Cardiac muscle cell (in vitro differentiated cells and primary cell): Measurements from ENCODE around the gene PDSS2. TPM values are rescaled to one million over a fixed set of nuclear protein-coding genes. Genes with fewer than 3 reads are reported as not detected.
"Not testable (repeated sequence)": the region's sequence is repeated elsewhere in the genome, so short reads cannot be mapped to it uniquely, and the experiment has no call there.

Source experiments
- DNase-seq, 2 donors: peaks; one replicate each; pipeline versions ENCODE4 v3.0.0 to v3.0.0-alpha.2; 2010 to 2017; ENCODE audit warnings: low read depth in 1 of 2, low spot score in 1 of 2
- H3K27ac ChIP-seq: fragments of 200-600 bp; sonication (generic); 2 replicates; pipeline ENCODE4 v1.5.1; 2016
- H3K27me3 ChIP-seq: fragments of 200-600 bp; sonication (generic); 2 replicates; pipeline ENCODE4 v1.6.0; 2016; ENCODE audit warnings: control low read depth
- H3K36me3 ChIP-seq: fragments of 200-600 bp; sonication (generic); 2 replicates; pipeline ENCODE4 v1.5.1; 2016; ENCODE audit warnings: control low read depth
- H3K4me1 ChIP-seq: fragments of 200-600 bp; sonication (generic); 2 replicates; pipeline ENCODE4 v1.8.1; 2017; ENCODE audit warnings: low read depth, mild to moderate bottlenecking, mixed run types
- H3K4me3 ChIP-seq: fragments of 200-600 bp; sonication (generic); 2 replicates; pipeline ENCODE4 v1.5.1; 2016; ENCODE audit warnings: mild to moderate bottlenecking
- H3K9me3 ChIP-seq: fragments of 200-600 bp; sonication (generic); 2 replicates; pipeline ENCODE4 v1.5.1; 2017; ENCODE audit warnings: low read depth, mild to moderate bottlenecking, control low read depth
- polyA plus RNA-seq: library from polyadenylated mRNA; unstranded; fragments of >200 nt; fragmentation: Nextera tagmentation; extraction: Ambion mirVana; gene quantifications from 2 replicates; pipeline ENCODE4 v1.2.1, GENCODE V29; 2016
- total RNA-seq: library from RNA; depleted of rRNA; stranded (reverse); fragments of >200 nt; gene quantifications from 2 replicates; pipeline ENCODE4 v1.2.3, GENCODE V29; 2016
- TF ChIP-seq, protein P1 (sequence below): IDR thresholded peaks from 2 replicates; pipeline ENCODE4 v1.5.1; 2012; ENCODE audit warnings: low read depth, mild to moderate bottlenecking, low read length

PDSS2 gene
- total and polyA plus RNA-seq, 2 experiments from 2014 or later, result 12.3 to 19.4 TPM

DNA sequence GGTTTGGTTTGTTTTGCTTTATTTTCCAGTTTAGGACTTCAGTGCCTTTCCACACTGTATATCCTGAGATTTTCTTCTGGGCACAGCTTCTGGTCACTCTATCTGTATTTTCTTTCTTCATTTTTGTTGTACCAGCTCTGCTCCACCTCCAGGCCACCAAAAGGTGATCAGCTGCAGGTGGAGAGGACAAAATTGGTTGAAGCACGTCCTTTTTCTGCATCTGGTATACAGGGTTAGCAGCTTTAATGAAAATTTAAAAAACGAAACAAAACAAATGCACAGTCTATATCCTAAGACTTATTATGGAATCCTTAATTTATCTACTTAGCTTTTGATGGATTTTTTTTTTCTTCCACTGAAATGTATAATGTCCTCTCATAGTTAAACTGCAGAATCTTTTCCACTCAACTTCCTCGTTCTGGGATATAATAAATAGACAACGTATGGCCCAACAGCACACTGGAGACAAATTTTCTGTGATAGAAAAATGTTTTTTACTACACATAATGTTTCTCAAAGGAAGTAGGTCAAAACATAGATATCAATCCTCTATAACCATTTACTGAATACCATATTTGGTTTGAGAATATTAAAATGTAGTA is 19.8 kb upstream of the PDSS2 start:
- TF ChIP-seq, protein P1, sequence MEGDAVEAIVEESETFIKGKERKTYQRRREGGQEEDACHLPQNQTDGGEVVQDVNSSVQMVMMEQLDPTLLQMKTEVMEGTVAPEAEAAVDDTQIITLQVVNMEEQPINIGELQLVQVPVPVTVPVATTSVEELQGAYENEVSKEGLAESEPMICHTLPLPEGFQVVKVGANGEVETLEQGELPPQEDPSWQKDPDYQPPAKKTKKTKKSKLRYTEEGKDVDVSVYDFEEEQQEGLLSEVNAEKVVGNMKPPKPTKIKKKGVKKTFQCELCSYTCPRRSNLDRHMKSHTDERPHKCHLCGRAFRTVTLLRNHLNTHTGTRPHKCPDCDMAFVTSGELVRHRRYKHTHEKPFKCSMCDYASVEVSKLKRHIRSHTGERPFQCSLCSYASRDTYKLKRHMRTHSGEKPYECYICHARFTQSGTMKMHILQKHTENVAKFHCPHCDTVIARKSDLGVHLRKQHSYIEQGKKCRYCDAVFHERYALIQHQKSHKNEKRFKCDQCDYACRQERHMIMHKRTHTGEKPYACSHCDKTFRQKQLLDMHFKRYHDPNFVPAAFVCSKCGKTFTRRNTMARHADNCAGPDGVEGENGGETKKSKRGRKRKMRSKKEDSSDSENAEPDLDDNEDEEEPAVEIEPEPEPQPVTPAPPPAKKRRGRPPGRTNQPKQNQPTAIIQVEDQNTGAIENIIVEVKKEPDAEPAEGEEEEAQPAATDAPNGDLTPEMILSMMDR, result no peak
- H3K4me1 ChIP-seq, result no peaks in the 10 kb centered on the region

DNA sequence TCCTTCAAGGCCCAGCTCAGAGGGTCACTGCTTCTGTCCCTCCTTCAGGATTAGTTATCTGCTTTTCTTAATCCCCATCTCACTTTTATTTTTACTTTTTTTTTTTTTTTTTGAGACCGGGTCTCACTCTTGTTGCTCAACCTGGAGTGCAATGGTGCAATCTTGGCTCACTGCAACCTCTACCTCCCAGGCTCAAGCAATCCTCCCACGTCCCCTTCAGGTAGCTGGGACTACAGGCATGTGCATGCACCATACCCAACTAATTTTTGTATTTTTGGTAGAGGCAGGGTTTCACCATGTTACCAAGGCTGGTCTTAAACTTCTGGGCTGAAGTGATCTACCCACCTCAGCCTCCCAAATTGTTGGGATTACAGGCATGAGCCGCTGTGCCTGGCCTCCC is 16.5 kb upstream of the PDSS2 start:
- not testable (repeated sequence) for H3K27ac ChIP-seq, H3K27me3 ChIP-seq, H3K9me3 ChIP-seq, DNase-seq, H3K4me3 ChIP-seq, H3K36me3 ChIP-seq, H3K4me1 ChIP-seq

More for the DNA sequence above, 19.8 kb upstream of the PDSS2 start:
- Histone ChIP-seq H3K36me3 (no peaks in the 10 kb centered on the region), H3K4me3 (no peak overlapping the region), H3K27ac (no peak overlapping the region), H3K9me3 (no peaks in the 10 kb centered on the region), H3K27me3 (no peaks in the 10 kb centered on the region)
- DNase-seq, result no peak

DNA sequence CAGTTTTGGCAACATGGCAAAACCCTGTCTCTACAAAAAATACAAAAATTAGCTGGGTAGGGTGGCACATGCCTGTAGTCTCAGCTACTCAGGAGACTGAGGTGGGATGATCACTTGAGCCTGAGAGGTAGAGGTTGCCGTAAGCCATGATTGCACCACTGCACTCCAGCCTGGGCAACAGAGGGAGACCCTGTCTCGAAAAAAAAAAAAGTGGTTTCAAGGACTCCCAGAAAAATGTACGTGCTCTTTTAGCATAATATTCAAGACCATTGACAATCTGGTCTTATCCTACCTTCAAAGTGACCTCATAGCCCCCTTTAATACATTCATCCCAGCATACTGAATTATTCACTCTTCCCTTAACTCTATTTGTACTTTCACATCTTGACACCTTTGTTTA is 16.0 kb upstream of the PDSS2 start:
- H3K27ac ChIP-seq, H3K9me3 ChIP-seq: not testable (repeated sequence)

DNA sequence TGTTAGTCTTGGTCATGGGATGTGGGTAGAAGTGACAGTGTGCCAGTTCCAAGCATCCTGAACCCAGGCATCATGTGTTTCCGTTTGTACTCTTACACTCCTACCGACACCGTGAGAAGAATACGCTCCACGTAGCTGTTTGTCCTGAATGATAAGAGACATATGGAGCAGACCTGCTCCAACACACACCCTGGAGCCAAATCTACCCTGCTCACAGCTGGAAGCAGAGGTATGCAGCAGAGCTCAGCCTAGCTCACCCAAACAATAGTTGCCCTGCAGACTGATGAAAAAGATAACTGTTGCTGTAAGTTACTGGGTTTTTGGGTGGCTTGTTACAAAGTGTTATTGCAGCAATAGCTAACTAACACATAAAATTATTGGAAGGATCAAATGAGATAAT is 14.3 kb upstream of the PDSS2 start:
- Histone ChIP-seq H3K9me3 (no peaks in the 10 kb centered on the region), H3K27ac (no peak overlapping the region), H3K36me3 (no peaks in the 10 kb centered on the region), H3K4me3 (no peak overlapping the region), H3K27me3 (no peaks in the 10 kb centered on the region), H3K4me1 (no peaks in the 10 kb centered on the region)
- TF ChIP-seq, protein P1, result no peak
- no peak for DNase-seq

More for the DNA sequence above, 16.0 kb upstream of the PDSS2 start:
- not testable (repeated sequence) for DNase-seq, H3K4me1 ChIP-seq, H3K36me3 ChIP-seq, H3K27me3 ChIP-seq, H3K4me3 ChIP-seq

DNA sequence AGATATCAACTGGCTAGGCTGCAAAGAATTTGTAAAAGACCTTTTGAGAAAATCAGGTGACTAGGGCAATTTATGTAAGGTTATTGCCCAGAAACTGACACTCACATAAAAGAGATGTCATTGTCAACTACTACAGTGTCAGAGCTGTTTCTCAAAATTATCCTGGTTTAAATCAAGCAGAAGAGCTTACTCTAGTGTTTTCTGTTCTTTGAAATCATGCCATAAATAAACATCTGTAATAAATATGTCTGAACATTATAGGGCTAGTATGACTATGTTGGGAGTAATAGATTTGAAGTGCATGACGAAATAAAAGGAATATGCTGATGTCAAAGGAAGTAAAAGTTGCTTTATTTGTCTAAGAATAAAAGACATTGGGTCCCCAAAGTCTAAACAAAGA is 11.0 kb upstream of the PDSS2 start:
- Histone ChIP-seq H3K27me3 (no peaks in the 10 kb centered on the region), H3K9me3 (no peaks in the 10 kb centered on the region), H3K4me3 (no peak overlapping the region), H3K4me1 (no peaks in the 10 kb centered on the region), H3K36me3 (no peaks in the 10 kb centered on the region), H3K27ac (no peak overlapping the region)
- no peak for DNase-seq
- TF ChIP-seq, protein P1, result no peak

DNA sequence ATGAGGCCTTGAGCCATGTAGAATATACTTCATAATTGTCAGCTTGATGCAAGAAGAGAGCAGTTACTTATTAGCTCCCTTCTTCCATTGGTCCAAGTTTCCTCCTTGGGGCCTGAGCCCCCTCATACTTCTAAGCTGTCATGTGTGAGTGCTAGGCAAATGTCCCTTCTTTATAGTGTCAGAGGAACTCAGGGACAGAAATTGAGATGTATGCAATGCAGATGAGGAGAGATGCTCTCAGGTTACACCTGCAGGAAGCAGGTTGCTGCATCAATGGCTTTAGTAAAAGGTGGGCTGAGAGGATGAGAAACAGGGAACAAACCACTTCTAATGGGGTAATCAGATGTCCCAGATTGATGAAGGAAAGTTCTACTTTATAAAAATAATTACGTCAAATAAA is 6.7 kb upstream of the PDSS2 start:
- Histone ChIP-seq H3K27ac (no peak overlapping the region), H3K36me3 (no peaks in the 10 kb centered on the region), H3K4me3 (no peak overlapping the region), H3K9me3 (no peaks in the 10 kb centered on the region), H3K27me3 (no peaks in the 10 kb centered on the region), H3K4me1 (peaks cover 7% of the 10 kb centered on the region)
- DNase-seq, result no peak
- TF ChIP-seq, protein P1, result no peak
